WTC11 (cell line): ENCODE results near the gene CIP2A. TPM values are rescaled to one million over a fixed set of nuclear protein-coding genes. Genes with fewer than 3 reads are reported as not detected.
A peak's percentile ranks its signal among the peaks of the same experiment; 100 is the strongest.

Source experiments
- ATAC-seq: fragments of 200-7000 bp; cut with Tn5 transposase; 2 replicates; pipeline ENCODE4 v1.10.0; 2021; ENCODE audit warnings: mild to moderate bottlenecking, moderate library complexity
- CTCF ChIA-PET: fragments of 300-600 bp; sonication (Branson Sonifier 250); formaldehyde crosslinking; loops from one replicate; lab custom pipeline; 2021; ENCODE audit warnings: antibody characterized with exemption; lab: Charles Lee
- POLR2A ChIA-PET: fragments of 350-600 bp; sonication (Branson Sonifier 250); formaldehyde crosslinking; loops from one replicate; lab custom pipeline; 2021; ENCODE audit warnings: antibody characterized with exemption; lab: Charles Lee
- DNase-seq: peaks from one replicate; pipeline ENCODE4 v3.0.0; 2021; ENCODE audit warnings: low spot score
- H3K27ac Mint-ChIP-seq: 2 replicates; pipeline ENCODE4 v1.8.0; 2021; ENCODE audit warnings: mixed read lengths
- H3K27me3 Mint-ChIP-seq: 2 replicates; pipeline ENCODE4 v1.8.0; 2021; ENCODE audit warnings: low read depth, mild to moderate bottlenecking, moderate library complexity, mixed read lengths
- H3K36me3 Mint-ChIP-seq: 2 replicates; pipeline ENCODE4 v1.8.0; 2021; ENCODE audit warnings: mixed read lengths
- H3K4me1 Mint-ChIP-seq: 2 replicates; pipeline ENCODE4 v1.8.0; 2022; ENCODE audit warnings: mixed read lengths
- H3K4me3 Mint-ChIP-seq: 2 replicates; pipeline ENCODE4 v1.8.0; 2021; ENCODE audit warnings: mild to moderate bottlenecking, moderate library complexity, mixed read lengths
- H3K9me3 Mint-ChIP-seq: 2 replicates; pipeline ENCODE4 v1.8.0; 2021; ENCODE audit warnings: mixed read lengths
- CREB1 ChIP-seq: sonication (generic); formaldehyde crosslinking; IDR thresholded peaks from 2 replicates; pipeline ENCODE4 v1.8.0; 2023; ENCODE audit warnings: mild to moderate bottlenecking, missing genetic modification reagents
- ESRRA ChIP-seq: sonication (generic); formaldehyde crosslinking; IDR thresholded peaks from 2 replicates; pipeline ENCODE4 v1.8.1; 2022; ENCODE audit warnings: mild to moderate bottlenecking, missing genetic modification reagents, borderline replicate concordance
- ETV6 ChIP-seq: sonication (generic); formaldehyde crosslinking; IDR thresholded peaks from 2 replicates; pipeline ENCODE4 v1.8.1; 2022; ENCODE audit warnings: mild to moderate bottlenecking, missing genetic modification reagents
- FOXK1 ChIP-seq: sonication (generic); formaldehyde crosslinking; IDR thresholded peaks from 2 replicates; pipeline ENCODE4 v1.8.0; 2022; ENCODE audit warnings: mild to moderate bottlenecking, moderate library complexity, missing genetic modification reagents
- GTF2I ChIP-seq: fragments of 250-450 bp; sonication (Bioruptor Pico); conservative IDR thresholded peaks from 2 replicates; pipeline ENCODE4 v1.4.0; 2021; ENCODE audit warnings: mild to moderate bottlenecking
- HMGA2 ChIP-seq: fragments of 250-450 bp; sonication (Bioruptor Pico); IDR thresholded peaks from 2 replicates; pipeline ENCODE4 v1.4.0; 2021; ENCODE audit warnings: mild to moderate bottlenecking, moderate library complexity
- MXD4 ChIP-seq: fragments of 250-450 bp; sonication (Bioruptor Pico); IDR thresholded peaks from 2 replicates; pipeline ENCODE4 v1.8.0; 2021; ENCODE audit warnings: mild to moderate bottlenecking, moderate library complexity, borderline replicate concordance
- NFYB ChIP-seq: sonication (generic); formaldehyde crosslinking; conservative IDR thresholded peaks from 2 replicates; pipeline ENCODE4 v1.8.0; 2022; ENCODE audit warnings: low read depth, missing genetic modification reagents
- NR1H2 ChIP-seq: sonication (generic); formaldehyde crosslinking; IDR thresholded peaks from 2 replicates; pipeline ENCODE4 v1.9.0; 2021; ENCODE audit warnings: mild to moderate bottlenecking, moderate library complexity, missing genetic modification reagents
- ZNF263 ChIP-seq: sonication (generic); formaldehyde crosslinking; IDR thresholded peaks from 2 replicates; pipeline ENCODE4 v1.8.1; 2022; ENCODE audit warnings: low read depth, mild to moderate bottlenecking, moderate library complexity, missing genetic modification reagents
- ZNF317 ChIP-seq: sonication (generic); formaldehyde crosslinking; IDR thresholded peaks from 2 replicates; pipeline ENCODE4 v1.8.1; 2023; ENCODE audit warnings: low read depth, mild to moderate bottlenecking, moderate library complexity, missing genetic modification reagents, borderline replicate concordance
- ZNF671 ChIP-seq: fragments of 250-450 bp; sonication (Bioruptor Pico); IDR thresholded peaks from 2 replicates; pipeline ENCODE4 v1.8.0; 2021; ENCODE audit warnings: mild to moderate bottlenecking
- total RNA-seq: library from RNA; stranded (reverse); gene quantifications from 3 replicates; pipeline ENCODE4 v1.2.3, GENCODE V29; 2021
- TF ChIP-seq, protein P1 (sequence below): sonication (generic); formaldehyde crosslinking; IDR thresholded peaks from 2 replicates; pipeline ENCODE4 v1.8.0; 2023; ENCODE audit warnings: missing genetic modification reagents, mild to moderate bottlenecking, borderline replicate concordance
- TF ChIP-seq, protein P2 (sequence below): sonication (generic); formaldehyde crosslinking; IDR thresholded peaks from 2 replicates; pipeline ENCODE4 v1.8.0; 2022; ENCODE audit warnings: mild to moderate bottlenecking, missing genetic modification reagents
- TF ChIP-seq, protein P3 (sequence below): sonication (generic); formaldehyde crosslinking; IDR thresholded peaks from 2 replicates; pipeline ENCODE4 v1.8.1; 2023; ENCODE audit warnings: mild to moderate bottlenecking, missing genetic modification reagents, moderate library complexity
- TF ChIP-seq, protein P4 (sequence below): sonication (generic); formaldehyde crosslinking; IDR thresholded peaks from 2 replicates; pipeline ENCODE4 v1.8.1; 2022; ENCODE audit warnings: mild to moderate bottlenecking, moderate library complexity, missing genetic modification reagents
- TF ChIP-seq, protein P5 (sequence below): sonication (generic); formaldehyde crosslinking; IDR thresholded peaks from 2 replicates; pipeline ENCODE4 v1.8.1; 2023; ENCODE audit warnings: mild to moderate bottlenecking, moderate library complexity, missing genetic modification reagents
- TF ChIP-seq, protein P6 (sequence below): fragments of 250-450 bp; sonication (Bioruptor Pico); IDR thresholded peaks from 2 replicates; pipeline ENCODE4 v2.1.2; 2022; ENCODE audit warnings: mild to moderate bottlenecking, moderate library complexity
- TF ChIP-seq, protein P7 (sequence below): fragments of 250-450 bp; sonication (Bioruptor Pico); IDR thresholded peaks from 2 replicates; pipeline ENCODE4 v1.9.0; 2021; ENCODE audit warnings: mild to moderate bottlenecking, borderline replicate concordance

Gene CIP2A
- total RNA-seq, 1 experiment from 2014 or later = 32.8 TPM

DNA sequence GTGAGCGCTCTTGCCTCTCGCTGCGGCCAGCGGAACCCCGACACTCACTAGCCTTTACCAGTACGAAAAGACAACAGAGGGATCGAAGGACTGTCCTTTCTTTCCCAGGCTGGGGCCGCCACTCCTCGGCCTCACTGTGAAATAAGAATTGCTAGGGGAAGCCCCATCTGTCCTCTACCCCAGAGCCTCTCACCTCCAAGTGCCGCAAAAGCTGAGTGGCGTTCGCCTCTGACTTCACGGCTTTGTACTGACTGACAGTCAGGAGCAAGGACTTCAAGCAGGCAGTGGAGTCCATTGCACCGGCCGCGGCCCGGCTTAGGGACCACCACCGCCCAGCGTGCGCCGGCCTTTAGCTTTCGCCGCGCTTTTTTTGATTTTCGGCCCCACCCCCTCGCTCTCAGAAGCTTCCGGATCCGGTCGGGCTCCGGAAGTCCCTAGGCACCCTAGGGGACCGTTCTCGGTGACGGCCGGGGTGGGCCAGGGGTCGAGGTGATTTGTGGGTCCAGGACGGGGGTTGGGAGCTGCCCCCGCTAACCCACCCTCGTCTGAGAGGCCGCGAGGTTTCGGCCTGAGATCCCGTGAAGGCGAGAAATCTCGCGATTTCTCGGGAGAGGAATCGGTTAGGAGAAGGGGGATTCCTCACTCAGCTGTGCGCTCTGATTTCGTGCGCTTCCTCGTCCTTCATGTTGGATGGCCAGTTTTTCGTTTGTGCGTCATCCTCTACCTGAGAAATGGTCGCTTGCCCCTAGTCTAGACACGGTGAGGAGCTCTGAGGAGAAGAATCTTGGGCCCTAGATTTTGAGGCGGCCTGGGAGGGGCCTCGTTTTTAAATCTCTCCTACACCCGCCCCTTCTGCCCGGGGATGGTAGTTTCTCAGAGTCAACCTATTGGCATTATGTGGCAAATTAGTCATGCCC, at the start of gene CIP2A, which contains the start of gene DZIP3 (continued):
- TF ChIP-seq, protein P1, sequence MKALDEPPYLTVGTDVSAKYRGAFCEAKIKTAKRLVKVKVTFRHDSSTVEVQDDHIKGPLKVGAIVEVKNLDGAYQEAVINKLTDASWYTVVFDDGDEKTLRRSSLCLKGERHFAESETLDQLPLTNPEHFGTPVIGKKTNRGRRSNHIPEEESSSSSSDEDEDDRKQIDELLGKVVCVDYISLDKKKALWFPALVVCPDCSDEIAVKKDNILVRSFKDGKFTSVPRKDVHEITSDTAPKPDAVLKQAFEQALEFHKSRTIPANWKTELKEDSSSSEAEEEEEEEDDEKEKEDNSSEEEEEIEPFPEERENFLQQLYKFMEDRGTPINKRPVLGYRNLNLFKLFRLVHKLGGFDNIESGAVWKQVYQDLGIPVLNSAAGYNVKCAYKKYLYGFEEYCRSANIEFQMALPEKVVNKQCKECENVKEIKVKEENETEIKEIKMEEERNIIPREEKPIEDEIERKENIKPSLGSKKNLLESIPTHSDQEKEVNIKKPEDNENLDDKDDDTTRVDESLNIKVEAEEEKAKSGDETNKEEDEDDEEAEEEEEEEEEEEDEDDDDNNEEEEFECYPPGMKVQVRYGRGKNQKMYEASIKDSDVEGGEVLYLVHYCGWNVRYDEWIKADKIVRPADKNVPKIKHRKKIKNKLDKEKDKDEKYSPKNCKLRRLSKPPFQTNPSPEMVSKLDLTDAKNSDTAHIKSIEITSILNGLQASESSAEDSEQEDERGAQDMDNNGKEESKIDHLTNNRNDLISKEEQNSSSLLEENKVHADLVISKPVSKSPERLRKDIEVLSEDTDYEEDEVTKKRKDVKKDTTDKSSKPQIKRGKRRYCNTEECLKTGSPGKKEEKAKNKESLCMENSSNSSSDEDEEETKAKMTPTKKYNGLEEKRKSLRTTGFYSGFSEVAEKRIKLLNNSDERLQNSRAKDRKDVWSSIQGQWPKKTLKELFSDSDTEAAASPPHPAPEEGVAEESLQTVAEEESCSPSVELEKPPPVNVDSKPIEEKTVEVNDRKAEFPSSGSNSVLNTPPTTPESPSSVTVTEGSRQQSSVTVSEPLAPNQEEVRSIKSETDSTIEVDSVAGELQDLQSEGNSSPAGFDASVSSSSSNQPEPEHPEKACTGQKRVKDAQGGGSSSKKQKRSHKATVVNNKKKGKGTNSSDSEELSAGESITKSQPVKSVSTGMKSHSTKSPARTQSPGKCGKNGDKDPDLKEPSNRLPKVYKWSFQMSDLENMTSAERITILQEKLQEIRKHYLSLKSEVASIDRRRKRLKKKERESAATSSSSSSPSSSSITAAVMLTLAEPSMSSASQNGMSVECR (CRISPR knock-in tag) = no peak
- TF ChIP-seq ZNF317 (CRISPR knock-in tag) = no peak
- TF ChIP-seq HMGA2 (CRISPR knock-in tag) = no peak
- no peak for TF ChIP-seq ZNF263 (CRISPR knock-in tag)
- TF ChIP-seq ZNF671 (CRISPR knock-in tag) = no peak
- TF ChIP-seq, protein P2, sequence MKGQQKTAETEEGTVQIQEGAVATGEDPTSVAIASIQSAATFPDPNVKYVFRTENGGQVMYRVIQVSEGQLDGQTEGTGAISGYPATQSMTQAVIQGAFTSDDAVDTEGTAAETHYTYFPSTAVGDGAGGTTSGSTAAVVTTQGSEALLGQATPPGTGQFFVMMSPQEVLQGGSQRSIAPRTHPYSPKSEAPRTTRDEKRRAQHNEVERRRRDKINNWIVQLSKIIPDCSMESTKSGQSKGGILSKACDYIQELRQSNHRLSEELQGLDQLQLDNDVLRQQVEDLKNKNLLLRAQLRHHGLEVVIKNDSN = no peak
- TF ChIP-seq, protein P3, sequence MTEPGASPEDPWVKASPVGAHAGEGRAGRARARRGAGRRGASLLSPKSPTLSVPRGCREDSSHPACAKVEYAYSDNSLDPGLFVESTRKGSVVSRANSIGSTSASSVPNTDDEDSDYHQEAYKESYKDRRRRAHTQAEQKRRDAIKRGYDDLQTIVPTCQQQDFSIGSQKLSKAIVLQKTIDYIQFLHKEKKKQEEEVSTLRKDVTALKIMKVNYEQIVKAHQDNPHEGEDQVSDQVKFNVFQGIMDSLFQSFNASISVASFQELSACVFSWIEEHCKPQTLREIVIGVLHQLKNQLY = no peak
- peak; percentile 16; the same call in 1 of the 2 replicates for TF ChIP-seq NFYB (CRISPR knock-in tag)
- TF ChIP-seq, protein P4, sequence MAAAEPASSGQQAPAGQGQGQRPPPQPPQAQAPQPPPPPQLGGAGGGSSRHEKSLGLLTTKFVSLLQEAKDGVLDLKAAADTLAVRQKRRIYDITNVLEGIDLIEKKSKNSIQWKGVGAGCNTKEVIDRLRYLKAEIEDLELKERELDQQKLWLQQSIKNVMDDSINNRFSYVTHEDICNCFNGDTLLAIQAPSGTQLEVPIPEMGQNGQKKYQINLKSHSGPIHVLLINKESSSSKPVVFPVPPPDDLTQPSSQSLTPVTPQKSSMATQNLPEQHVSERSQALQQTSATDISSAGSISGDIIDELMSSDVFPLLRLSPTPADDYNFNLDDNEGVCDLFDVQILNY = peak; percentile 55; the same call in 1 of the 2 replicates
- no peak for TF ChIP-seq CREB1 (CRISPR knock-in tag)
- TF ChIP-seq FOXK1 (CRISPR knock-in tag) = peak; percentile 81
- TF ChIP-seq, protein P5, sequence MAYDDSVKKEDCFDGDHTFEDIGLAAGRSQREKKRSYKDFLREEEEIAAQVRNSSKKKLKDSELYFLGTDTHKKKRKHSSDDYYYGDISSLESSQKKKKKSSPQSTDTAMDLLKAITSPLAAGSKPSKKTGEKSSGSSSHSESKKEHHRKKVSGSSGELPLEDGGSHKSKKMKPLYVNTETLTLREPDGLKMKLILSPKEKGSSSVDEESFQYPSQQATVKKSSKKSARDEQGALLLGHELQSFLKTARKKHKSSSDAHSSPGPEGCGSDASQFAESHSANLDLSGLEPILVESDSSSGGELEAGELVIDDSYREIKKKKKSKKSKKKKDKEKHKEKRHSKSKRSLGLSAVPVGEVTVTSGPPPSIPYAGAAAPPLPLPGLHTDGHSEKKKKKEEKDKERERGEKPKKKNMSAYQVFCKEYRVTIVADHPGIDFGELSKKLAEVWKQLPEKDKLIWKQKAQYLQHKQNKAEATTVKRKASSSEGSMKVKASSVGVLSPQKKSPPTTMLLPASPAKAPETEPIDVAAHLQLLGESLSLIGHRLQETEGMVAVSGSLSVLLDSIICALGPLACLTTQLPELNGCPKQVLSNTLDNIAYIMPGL (CRISPR knock-in tag) = no peak
- no peak for TF ChIP-seq GTF2I (CRISPR knock-in tag)
- TF ChIP-seq, protein P6, sequence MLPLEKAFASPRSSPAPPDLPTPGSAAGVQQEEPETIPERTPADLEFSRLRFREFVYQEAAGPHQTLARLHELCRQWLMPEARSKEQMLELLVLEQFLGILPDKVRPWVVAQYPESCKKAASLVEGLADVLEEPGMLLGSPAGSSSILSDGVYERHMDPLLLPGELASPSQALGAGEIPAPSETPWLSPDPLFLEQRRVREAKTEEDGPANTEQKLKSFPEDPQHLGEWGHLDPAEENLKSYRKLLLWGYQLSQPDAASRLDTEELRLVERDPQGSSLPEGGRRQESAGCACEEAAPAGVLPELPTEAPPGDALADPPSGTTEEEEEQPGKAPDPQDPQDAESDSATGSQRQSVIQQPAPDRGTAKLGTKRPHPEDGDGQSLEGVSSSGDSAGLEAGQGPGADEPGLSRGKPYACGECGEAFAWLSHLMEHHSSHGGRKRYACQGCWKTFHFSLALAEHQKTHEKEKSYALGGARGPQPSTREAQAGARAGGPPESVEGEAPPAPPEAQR = no peak
- no peak for TF ChIP-seq MXD4 (CRISPR knock-in tag)
- TF ChIP-seq, all 79 proteins: peak for 22

DNA sequence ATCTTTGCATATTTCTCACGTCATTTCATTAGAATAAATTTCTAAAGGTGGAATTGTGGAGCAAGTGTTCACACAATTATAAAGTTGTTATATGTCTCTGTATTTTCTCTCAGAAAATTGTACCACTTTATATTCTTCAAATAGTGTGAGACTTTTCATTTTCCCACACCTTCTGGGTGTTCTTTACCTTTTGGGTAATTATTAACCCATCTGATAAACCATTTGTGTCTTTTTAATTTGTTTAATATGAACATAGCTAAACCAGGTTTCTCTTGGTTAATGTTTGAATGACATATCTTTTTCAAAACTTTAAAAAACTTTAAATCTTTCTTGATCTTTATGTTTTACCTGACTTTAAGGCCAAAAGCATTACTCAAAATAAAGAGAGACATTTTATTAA, 40.7 kb upstream of the CIP2A start:
- no peaks in the 10 kb centered on the region for H3K4me1 Mint-ChIP-seq
- no peak overlapping the region for H3K4me3 Mint-ChIP-seq
- CTCF ChIA-PET = no interaction called here
- no peak overlapping the region for H3K27ac Mint-ChIP-seq
- DNase-seq (no peak), ATAC-seq (no peak)
- no peaks in the 10 kb centered on the region for H3K9me3 Mint-ChIP-seq
- no peaks in the 10 kb centered on the region; the same call in 1 of the 2 replicates for H3K36me3 Mint-ChIP-seq
- POLR2A ChIA-PET = interaction anchor here (0.6 kb wide), 1 partner anchor 687 kb away, joined by 7 read pairs; no protein-coding TSS in a partner anchor
- H3K27me3 Mint-ChIP-seq = no peaks in the 10 kb centered on the region
- TF ChIP-seq ETV6 (CRISPR knock-in tag) (no peak), NR1H2 (CRISPR knock-in tag) (no peak), MXD4 (CRISPR knock-in tag) (no peak), ESRRA (CRISPR knock-in tag) (no peak)
- TF ChIP-seq, protein P7, sequence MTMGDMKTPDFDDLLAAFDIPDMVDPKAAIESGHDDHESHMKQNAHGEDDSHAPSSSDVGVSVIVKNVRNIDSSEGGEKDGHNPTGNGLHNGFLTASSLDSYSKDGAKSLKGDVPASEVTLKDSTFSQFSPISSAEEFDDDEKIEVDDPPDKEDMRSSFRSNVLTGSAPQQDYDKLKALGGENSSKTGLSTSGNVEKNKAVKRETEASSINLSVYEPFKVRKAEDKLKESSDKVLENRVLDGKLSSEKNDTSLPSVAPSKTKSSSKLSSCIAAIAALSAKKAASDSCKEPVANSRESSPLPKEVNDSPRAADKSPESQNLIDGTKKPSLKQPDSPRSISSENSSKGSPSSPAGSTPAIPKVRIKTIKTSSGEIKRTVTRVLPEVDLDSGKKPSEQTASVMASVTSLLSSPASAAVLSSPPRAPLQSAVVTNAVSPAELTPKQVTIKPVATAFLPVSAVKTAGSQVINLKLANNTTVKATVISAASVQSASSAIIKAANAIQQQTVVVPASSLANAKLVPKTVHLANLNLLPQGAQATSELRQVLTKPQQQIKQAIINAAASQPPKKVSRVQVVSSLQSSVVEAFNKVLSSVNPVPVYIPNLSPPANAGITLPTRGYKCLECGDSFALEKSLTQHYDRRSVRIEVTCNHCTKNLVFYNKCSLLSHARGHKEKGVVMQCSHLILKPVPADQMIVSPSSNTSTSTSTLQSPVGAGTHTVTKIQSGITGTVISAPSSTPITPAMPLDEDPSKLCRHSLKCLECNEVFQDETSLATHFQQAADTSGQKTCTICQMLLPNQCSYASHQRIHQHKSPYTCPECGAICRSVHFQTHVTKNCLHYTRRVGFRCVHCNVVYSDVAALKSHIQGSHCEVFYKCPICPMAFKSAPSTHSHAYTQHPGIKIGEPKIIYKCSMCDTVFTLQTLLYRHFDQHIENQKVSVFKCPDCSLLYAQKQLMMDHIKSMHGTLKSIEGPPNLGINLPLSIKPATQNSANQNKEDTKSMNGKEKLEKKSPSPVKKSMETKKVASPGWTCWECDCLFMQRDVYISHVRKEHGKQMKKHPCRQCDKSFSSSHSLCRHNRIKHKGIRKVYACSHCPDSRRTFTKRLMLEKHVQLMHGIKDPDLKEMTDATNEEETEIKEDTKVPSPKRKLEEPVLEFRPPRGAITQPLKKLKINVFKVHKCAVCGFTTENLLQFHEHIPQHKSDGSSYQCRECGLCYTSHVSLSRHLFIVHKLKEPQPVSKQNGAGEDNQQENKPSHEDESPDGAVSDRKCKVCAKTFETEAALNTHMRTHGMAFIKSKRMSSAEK (CRISPR knock-in tag) = no peak
